ENCODE measurements around the gene TXNL4B.

GRCh38 chr16:72131036-72131435, 37.6 kb upstream of the TXNL4B start:
- TF ChIP-seq CTCF (IDR thresholded peaks at IDR 0.05) (no peak), POLR2A (IDR thresholded peaks at IDR 0.05; ENCODE audit: low read depth) (no peak)
